GM23338 (cell line): ENCODE measurements around the gene EXO1.

Source experiments
- CREB1 ChIP-seq: fragments of 250-450 bp; sonication (Bioruptor Pico); IDR thresholded peaks from 2 replicates; pipeline ENCODE4 v1.5.0; 2020; ENCODE audit warnings: low read depth, mild to moderate bottlenecking, moderate library complexity
- CTCF ChIP-seq, 2 experiments: fragments of 200-600 bp in 1 of 2; sonication (generic) in 1 of 2; conservative IDR thresholded peaks; 2 replicates each; pipeline versions ENCODE4 v1.5.1 to v1.6.1; 2016 to 2017; ENCODE audit warnings: antibody characterized with exemption in 2 of 2, low read depth in 2 of 2, mild to moderate bottlenecking in 2 of 2, moderate library complexity in 1 of 2
- EZH2 ChIP-seq: fragments of 200-600 bp; sonication (generic); IDR thresholded peaks from one replicate; pipeline ENCODE4 v1.8.0; 2017; ENCODE audit warnings: antibody characterized with exemption, mild to moderate bottlenecking, low read depth; ENCODE audit not compliant: unreplicated experiment
- EZH2phosphoT487 ChIP-seq: fragments of 200-600 bp; sonication (generic); IDR thresholded peaks from one replicate; pipeline ENCODE4 v1.8.1; 2018; ENCODE audit warnings: antibody characterized with exemption; ENCODE audit not compliant: unreplicated experiment
- JUNB ChIP-seq: IDR thresholded peaks from one replicate; pipeline ENCODE4 v1.6.1; 2016; ENCODE audit warnings: antibody characterized with exemption; ENCODE audit not compliant: unreplicated experiment
- POLR2AphosphoS5 ChIP-seq: IDR thresholded peaks from 2 replicates; pipeline ENCODE4 v1.6.1; 2016; ENCODE audit warnings: antibody characterized with exemption, low read depth
- REST ChIP-seq: IDR thresholded peaks from one replicate; pipeline ENCODE4 v1.6.1; 2018; ENCODE audit warnings: antibody characterized with exemption; ENCODE audit not compliant: unreplicated experiment
- STAT1 ChIP-seq: IDR thresholded peaks from one replicate; pipeline ENCODE4 v1.6.1; 2016; ENCODE audit warnings: antibody characterized with exemption; ENCODE audit not compliant: unreplicated experiment
- ZNF331 ChIP-seq: fragments of 250-450 bp; sonication (Bioruptor Pico); IDR thresholded peaks from 2 replicates; pipeline ENCODE4 v1.5.0; 2020; ENCODE audit warnings: low read depth, mild to moderate bottlenecking, moderate library complexity

DNA sequence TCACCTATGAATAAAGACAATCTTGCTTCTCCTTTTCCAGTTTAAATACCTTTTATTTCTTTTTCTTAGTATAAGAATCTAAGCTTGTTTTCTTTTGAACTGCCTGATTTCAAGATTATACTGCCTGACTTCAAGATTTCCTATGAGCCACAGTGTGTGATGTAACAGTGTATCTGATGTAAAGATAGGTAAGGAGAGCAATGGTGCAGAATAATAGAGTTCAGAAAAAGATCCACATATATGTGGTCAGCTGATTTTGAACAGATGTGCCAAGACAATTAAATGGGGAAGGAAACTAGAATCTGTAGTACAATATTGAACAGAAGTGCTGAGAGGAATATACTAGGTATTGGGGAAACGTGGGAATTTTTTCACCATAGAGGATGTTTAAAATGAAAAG lies 21.0 kb downstream of the EXO1 start:
- no peak for TF ChIP-seq CTCF (conservative IDR thresholded peaks at IDR 0.05; ENCODE audit: low read depth in 2 of 2)
- no peak for TF ChIP-seq REST
- TF ChIP-seq POLR2AphosphoS5 = no peak
- TF ChIP-seq CREB1 = no peak
- no peak for TF ChIP-seq ZNF331
- no peak for TF ChIP-seq EZH2
- no peak for TF ChIP-seq EZH2phosphoT487
- no peak for TF ChIP-seq JUNB
- TF ChIP-seq STAT1 = no peak
